Mesothelial cell of epicardium (in vitro differentiated cells): Measurements from ENCODE around the gene PNMT. TPM values are rescaled to one million over a fixed set of nuclear protein-coding genes. Genes with fewer than 3 reads are reported as not detected.
A peak's percentile ranks its signal among the peaks of the same experiment; 100 is the strongest.

Experiments
- DNase-seq, 2 experiments: peaks; one replicate each; pipeline ENCODE4 v3.0.0; 2021; ENCODE audit warnings: low spot score in 2 of 2; ENCODE audit not compliant: unreplicated experiment in 2 of 2
- H3K27ac Mint-ChIP-seq: 2 replicates; pipeline ENCODE4 v1.8.0; 2021; ENCODE audit warnings: mixed read lengths
- H3K27me3 Mint-ChIP-seq: 2 replicates; pipeline ENCODE4 v1.8.0; 2021; ENCODE audit warnings: low read depth, mixed read lengths
- H3K36me3 Mint-ChIP-seq: 2 replicates; pipeline ENCODE4 v1.8.0; 2021; ENCODE audit warnings: mixed read lengths
- H3K4me1 Mint-ChIP-seq: 2 replicates; pipeline ENCODE4 v1.8.0; 2021; ENCODE audit warnings: mixed read lengths
- H3K4me3 Mint-ChIP-seq: 2 replicates; pipeline ENCODE4 v1.8.0; 2021; ENCODE audit warnings: mild to moderate bottlenecking, moderate library complexity, mixed read lengths
- H3K9me3 Mint-ChIP-seq: 2 replicates; pipeline ENCODE4 v1.8.0; 2021; ENCODE audit warnings: mixed read lengths
- total RNA-seq: library from RNA; stranded (reverse); gene quantifications from 3 replicates; pipeline ENCODE4 v1.2.1, GENCODE V29; 2021
- TF ChIP-seq, protein P1 (sequence below): fragments of 200-600 bp; sonication (generic); IDR thresholded peaks from one replicate; pipeline ENCODE4 v1.5.0; 2021; ENCODE audit warnings: antibody characterized with exemption; ENCODE audit not compliant: unreplicated experiment

The PNMT gene
- total RNA-seq, 1 donor from 2014 or later: 1.7 TPM

DNA sequence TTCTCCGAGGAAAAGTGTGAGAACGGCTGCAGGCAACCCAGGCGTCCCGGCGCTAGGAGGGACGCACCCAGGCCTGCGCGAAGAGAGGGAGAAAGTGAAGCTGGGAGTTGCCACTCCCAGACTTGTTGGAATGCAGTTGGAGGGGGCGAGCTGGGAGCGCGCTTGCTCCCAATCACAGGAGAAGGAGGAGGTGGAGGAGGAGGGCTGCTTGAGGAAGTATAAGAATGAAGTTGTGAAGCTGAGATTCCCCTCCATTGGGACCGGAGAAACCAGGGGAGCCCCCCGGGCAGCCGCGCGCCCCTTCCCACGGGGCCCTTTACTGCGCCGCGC is 31.5 kb downstream of the PNMT start, which contains the start of gene ERBB2:
TSS of gene ERBB2 (plus strand) at position 247 of the 330 bp plus-strand sequence. CDS start 175 bp downstream, outside the sequence.
- DNase-seq: peak; percentile 58 to 75
- H3K9me3 Mint-ChIP-seq: no peaks in the 10 kb centered on the region
- peak within 1 kb of the TSS; percentile 97 for H3K4me3 Mint-ChIP-seq
- H3K27ac Mint-ChIP-seq: peak within 1 kb of the TSS; percentile 98
- peaks cover 2% of the 10 kb centered on the region for H3K36me3 Mint-ChIP-seq
- TF ChIP-seq, protein P1, sequence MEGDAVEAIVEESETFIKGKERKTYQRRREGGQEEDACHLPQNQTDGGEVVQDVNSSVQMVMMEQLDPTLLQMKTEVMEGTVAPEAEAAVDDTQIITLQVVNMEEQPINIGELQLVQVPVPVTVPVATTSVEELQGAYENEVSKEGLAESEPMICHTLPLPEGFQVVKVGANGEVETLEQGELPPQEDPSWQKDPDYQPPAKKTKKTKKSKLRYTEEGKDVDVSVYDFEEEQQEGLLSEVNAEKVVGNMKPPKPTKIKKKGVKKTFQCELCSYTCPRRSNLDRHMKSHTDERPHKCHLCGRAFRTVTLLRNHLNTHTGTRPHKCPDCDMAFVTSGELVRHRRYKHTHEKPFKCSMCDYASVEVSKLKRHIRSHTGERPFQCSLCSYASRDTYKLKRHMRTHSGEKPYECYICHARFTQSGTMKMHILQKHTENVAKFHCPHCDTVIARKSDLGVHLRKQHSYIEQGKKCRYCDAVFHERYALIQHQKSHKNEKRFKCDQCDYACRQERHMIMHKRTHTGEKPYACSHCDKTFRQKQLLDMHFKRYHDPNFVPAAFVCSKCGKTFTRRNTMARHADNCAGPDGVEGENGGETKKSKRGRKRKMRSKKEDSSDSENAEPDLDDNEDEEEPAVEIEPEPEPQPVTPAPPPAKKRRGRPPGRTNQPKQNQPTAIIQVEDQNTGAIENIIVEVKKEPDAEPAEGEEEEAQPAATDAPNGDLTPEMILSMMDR: no peak
- peaks cover 39% of the 10 kb centered on the region for H3K4me1 Mint-ChIP-seq
- no peaks in the 10 kb centered on the region for H3K27me3 Mint-ChIP-seq

DNA sequence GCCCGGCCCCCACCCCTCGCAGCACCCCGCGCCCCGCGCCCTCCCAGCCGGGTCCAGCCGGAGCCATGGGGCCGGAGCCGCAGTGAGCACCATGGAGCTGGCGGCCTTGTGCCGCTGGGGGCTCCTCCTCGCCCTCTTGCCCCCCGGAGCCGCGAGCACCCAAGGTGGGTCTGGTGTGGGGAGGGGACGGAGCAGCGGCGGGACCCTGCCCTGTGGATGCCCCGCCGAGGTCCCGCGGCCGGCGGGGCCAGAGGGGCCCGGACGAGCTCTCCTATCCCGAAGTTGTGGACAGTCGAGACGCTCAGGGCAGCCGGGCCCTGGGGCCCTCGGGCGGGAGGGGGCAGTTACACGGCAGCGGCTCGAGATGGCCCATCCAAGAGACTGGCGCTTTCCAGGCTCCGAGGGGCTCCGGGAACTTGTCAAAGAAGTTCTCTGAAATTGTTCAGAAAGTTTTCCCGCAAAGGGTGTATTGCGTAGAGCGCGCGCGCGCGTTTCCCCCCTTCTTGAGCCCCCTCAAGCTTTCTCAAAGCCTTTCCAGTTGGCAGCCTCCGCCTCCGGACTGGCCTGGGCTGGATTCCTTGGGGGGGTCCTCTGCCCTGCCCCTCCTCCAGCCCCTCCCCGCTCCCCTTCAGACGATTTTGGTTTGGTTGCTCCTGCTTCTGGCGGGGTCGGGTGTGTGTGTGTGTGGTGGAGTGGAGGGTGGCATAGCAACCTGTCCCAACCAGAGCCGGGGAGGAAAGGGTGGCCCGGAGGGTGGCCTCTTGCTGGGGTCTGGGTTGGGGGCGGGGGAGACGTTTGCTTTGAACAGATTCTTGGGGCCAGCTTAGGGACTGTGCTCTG is 32.1 kb downstream of the PNMT start:
- H3K36me3 Mint-ChIP-seq: peaks cover 2% of the 10 kb centered on the region
- H3K9me3 Mint-ChIP-seq: no peaks in the 10 kb centered on the region
- peak overlapping the region; percentile 79 for H3K27ac Mint-ChIP-seq
- no peaks in the 10 kb centered on the region for H3K27me3 Mint-ChIP-seq
- peaks cover 45% of the 10 kb centered on the region for H3K4me1 Mint-ChIP-seq
- H3K4me3 Mint-ChIP-seq: peak overlapping the region; percentile 97
- TF ChIP-seq, protein P1: no peak
- peak in 1 of 2 experiments; percentile 68 for DNase-seq

DNA sequence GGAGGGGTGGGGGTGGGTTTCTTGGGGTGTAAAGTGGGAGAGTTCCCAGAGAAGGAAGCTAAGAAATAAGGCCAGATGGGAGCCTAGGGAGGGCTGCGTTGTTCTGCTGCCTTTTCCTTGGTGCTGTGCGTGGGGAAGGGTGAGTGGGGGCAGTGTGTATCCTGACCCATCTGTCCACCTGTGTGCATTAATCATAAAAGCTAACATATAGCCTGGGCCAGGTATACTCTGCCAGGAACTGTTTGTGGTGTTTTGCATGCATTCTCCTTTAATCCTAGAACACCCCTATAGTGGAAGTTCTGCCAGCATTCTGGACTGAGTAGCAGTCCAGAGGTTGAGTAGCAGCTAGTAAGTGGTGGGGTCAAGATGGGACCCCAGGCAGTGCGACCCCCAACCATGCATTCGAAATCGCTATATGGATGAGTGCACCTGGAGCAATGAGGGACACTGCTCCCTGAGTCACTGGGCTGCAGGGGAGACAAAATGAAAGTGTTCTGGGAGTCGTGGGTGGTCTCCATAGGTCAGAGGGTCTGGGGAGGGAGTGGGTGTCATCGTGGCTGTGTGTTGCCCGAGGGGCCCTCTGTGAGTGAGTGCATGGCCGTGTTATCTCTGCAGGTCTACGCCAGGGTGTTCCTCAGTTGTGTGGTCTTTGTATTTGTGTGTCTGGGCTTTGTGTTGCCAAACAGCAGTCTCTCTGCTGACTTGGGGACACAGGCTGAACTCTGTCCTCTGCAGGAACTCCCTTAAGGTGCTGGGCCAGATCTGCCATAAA is 32.9 kb downstream of the PNMT start:
- Mint-ChIP-seq H3K4me1 (peaks cover 53% of the 10 kb centered on the region), H3K36me3 (peaks cover 2% of the 10 kb centered on the region), H3K27me3 (no peaks in the 10 kb centered on the region), H3K27ac (peak overlapping the region; percentile 79), H3K9me3 (no peaks in the 10 kb centered on the region), H3K4me3 (peak overlapping the region; percentile 97)
- no peak for DNase-seq
- TF ChIP-seq, protein P1: no peak

DNA sequence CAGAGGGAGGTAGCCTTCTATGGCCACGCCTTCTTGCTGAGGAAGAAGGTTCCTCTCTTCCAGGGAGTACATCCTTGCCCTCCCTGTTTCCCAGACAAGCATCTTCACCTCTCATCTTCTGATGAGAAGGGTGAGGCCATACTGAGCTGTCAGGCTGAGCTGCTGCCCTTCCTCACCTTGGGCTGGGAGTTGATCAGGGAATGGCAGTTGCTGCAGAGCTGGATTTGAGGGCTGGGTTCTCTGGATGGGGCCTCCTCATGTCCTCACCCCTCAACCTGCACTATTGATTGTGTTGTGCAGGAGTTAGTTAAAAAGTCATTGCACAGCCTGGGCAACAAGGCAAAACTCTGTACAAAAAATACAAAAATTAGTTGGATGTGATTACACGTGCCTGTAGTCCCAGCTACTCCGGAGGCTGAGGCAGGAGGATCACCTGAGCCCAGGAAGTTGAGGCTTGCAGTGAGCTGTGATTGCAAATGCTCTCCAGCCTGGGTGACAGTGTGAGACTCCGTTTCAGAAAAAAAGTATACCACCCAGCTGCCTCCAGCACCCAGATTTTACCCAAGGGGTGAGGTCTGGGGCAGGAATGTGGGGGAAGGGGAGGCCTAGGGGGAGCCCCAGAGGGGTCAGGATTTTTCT is 33.6 kb downstream of the PNMT start:
- peaks cover 2% of the 10 kb centered on the region for H3K36me3 Mint-ChIP-seq
- TF ChIP-seq, protein P1: no peak
- H3K27me3 Mint-ChIP-seq: no peaks in the 10 kb centered on the region
- no peak for DNase-seq
- H3K9me3 Mint-ChIP-seq: no peaks in the 10 kb centered on the region
- H3K27ac Mint-ChIP-seq: peak overlapping the region; percentile 79
- H3K4me1 Mint-ChIP-seq: peaks cover 56% of the 10 kb centered on the region
- H3K4me3 Mint-ChIP-seq: peak overlapping the region; percentile 97
